Measurements from ENCODE around the gene EPN3.

EPN3 gene

GRCh38 chr17:50535407-50535806, 2.9 kb downstream of the EPN3 start:
- no peak for DNase-seq (ENCODE audit: low spot score)

- DNase-seq (ENCODE audit: low spot score): no peak
Observed at GRCh38 chr17:50536683-50537646, 4.4 kb downstream of the EPN3 start.

GRCh38 chr17:50537721-50538548, 5.4 kb downstream of the EPN3 start:
- DNase-seq (ENCODE audit: low spot score): no peak

GRCh38 chr17:50538549-50539410, 6.2 kb downstream of the EPN3 start:
- DNase-seq (ENCODE audit: low spot score): no peak

GRCh38 chr17:50539762-50540559, 7.4 kb downstream of the EPN3 start:
- no peak for DNase-seq (ENCODE audit: low spot score)

GRCh38 chr17:50540560-50541401, 8.2 kb downstream of the EPN3 start:
- DNase-seq (ENCODE audit: low spot score): no peak

- no peak for DNase-seq (ENCODE audit: low spot score)
Observed at GRCh38 chr17:50541402-50541715, 8.8 kb downstream of the EPN3 start.

GRCh38 chr17:50541716-50542688, 9.5 kb downstream of the EPN3 start:
- peak; percentile 86 for DNase-seq (ENCODE audit: low spot score)

GRCh38 chr17:50542795-50543774, 10.6 kb downstream of the EPN3 start:
- DNase-seq (ENCODE audit: low spot score): no peak

GRCh38 chr17:50544516-50544915, 12.0 kb downstream of the EPN3 start:
- DNase-seq (ENCODE audit: low spot score): no peak

GRCh38 chr17:50545311-50545710, 12.8 kb downstream of the EPN3 start:
- no peak for DNase-seq (ENCODE audit: low spot score)

- DNase-seq (ENCODE audit: low spot score): no peak
Observed at GRCh38 chr17:50546701-50547034, 14.1 kb downstream of the EPN3 start.

GRCh38 chr17:50547035-50547735, 14.7 kb downstream of the EPN3 start, which contains the start of gene SPATA20:
Gene SPATA20, plus strand, starts transcription at chr17:50547174. Its CDS starts 35 bp downstream, at chr17:50547209.
- DNase-seq (ENCODE audit: low spot score): peak; percentile 76

GRCh38 chr17:50547736-50548083, 15.2 kb downstream of the EPN3 start:
- DNase-seq (ENCODE audit: low spot score): no peak

GRCh38 chr17:50548831-50549230, 16.3 kb downstream of the EPN3 start:
- no peak for DNase-seq (ENCODE audit: low spot score)

GRCh38 chr17:50549256-50549941, 16.9 kb downstream of the EPN3 start:
- no peak for DNase-seq (ENCODE audit: low spot score)

- no peak for DNase-seq (ENCODE audit: low spot score)
Observed at GRCh38 chr17:50549969-50550368, 17.4 kb downstream of the EPN3 start.

Measured in globus pallidus (tissue), 1 donor.